ENCODE data around the gene MTA2.
A peak's percentile ranks its signal among the peaks of the same experiment; 100 is the strongest.

MTA2 gene

DNA sequence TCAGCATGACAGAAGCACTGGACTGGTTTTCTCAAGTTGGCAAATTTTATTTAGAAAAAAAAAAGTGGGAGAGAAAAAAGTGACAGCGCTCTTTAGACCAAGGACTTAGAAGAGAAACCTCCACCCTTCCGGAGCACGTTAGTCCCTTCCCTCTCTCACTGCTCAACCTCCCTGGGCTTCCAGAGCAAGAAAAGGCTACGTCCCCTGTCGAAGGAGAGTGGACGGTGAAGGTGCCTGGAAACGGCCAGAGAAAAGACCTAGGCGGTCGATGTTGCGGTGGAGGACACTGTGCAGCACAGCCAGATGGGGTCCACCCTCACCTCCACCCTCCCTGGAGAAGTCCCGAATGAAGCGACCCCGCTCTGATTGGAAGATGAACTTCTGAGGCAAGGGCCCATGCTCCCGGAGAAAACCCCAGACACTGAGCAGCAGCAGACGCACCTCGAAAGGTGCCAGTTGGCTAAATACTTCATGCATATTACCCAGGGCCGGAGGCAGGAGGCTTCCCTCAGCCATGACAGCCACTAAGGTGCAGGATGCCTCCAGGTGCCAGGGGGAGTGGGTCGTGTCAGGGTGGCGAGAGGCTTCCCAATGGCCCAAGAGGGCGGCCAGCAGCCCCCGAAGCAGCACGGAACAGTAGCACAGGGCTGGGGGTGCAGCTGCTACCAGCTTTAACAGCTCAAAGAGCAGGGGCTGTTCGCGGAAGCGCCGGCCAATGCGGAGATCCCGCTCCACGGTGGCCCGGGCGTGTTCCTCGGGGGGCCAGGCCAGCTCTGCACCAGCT is 45.4 kb upstream of the MTA2 start:
- H3K4me3 ChIP-seq = peak overlapping the region; percentile 89 to 100
- TF ChIP-seq, protein P1, sequence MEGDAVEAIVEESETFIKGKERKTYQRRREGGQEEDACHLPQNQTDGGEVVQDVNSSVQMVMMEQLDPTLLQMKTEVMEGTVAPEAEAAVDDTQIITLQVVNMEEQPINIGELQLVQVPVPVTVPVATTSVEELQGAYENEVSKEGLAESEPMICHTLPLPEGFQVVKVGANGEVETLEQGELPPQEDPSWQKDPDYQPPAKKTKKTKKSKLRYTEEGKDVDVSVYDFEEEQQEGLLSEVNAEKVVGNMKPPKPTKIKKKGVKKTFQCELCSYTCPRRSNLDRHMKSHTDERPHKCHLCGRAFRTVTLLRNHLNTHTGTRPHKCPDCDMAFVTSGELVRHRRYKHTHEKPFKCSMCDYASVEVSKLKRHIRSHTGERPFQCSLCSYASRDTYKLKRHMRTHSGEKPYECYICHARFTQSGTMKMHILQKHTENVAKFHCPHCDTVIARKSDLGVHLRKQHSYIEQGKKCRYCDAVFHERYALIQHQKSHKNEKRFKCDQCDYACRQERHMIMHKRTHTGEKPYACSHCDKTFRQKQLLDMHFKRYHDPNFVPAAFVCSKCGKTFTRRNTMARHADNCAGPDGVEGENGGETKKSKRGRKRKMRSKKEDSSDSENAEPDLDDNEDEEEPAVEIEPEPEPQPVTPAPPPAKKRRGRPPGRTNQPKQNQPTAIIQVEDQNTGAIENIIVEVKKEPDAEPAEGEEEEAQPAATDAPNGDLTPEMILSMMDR (IDR thresholded peaks at IDR 0.05) = no peak
- H3K27ac ChIP-seq = peak overlapping the region; percentile 95 to 99
- H3K27me3 ChIP-seq = no peaks in the 10 kb centered on the region
- no peaks in the 10 kb centered on the region for H3K9me3 ChIP-seq
- intact Hi-C loops (cut with DNase I; ENCODE audit: low total_unique reads) = no loop called here
- H3K4me1 ChIP-seq = peaks cover 0 to 40% (median 29%) of the 10 kb centered on the region in 4 donors
- DNase-seq = peak; percentile 22 to 72
- H3K36me3 ChIP-seq = peaks cover 32 to 55% (median 35%) of the 10 kb centered on the region in 3 donors

DNA sequence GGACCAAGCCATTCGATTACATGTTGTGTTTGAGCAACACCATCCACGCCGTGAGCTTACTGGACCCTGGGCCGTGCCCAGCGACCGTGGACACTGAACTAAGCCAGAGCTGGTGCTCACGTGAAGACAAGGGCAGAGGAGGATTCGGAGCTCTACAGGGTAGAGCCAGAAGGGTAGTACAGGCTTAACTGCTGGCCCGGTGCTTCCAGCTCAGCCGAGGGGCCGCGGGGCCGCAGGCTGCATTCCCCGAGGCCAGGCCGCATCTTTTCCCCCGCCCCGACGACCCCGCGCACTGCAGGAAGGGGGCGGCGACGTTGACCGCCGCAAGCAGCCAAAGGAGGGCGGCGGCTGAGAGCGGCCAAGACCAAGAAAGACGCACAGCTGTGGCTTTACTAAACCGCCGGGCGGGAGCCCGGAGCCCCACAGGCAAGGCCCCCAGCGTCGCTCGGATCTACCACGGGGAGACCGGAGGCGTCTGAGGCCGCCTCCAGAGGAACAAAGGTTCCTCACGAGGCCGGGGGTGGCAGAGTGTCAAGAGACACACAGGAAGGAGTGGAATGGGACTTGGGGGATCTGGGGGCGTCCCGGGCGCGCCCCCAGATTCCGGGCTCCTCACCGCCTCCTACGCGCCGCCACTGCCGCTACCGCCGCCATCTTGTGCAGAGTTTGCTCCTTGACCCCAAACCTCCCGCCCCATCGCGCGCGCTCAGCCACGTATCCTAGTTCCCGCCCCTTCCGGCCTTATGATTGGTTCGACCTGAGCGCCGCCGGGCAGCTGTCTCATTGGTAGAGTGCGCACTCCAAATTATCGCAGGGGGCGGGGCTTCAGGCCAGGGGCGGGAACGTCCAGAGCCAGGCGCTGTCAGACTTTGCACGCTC is 44.5 kb upstream of the MTA2 start, which contains the start of gene GANAB:
TSS of gene GANAB (minus strand) at position 668 of the 879 bp plus-strand sequence. CDS start at position 654, 14 bp downstream.
- Histone ChIP-seq H3K27me3 (no peaks in the 10 kb centered on the region), H3K36me3 (peaks cover 32 to 58% (median 35%) of the 10 kb centered on the region in 3 donors), H3K4me3 (peak within 1 kb of the TSS; percentile 89 to 100), H3K4me1 (peaks cover 0 to 35% (median 25%) of the 10 kb centered on the region in 4 donors), H3K9me3 (no peaks in the 10 kb centered on the region), H3K27ac (peak within 1 kb of the TSS; percentile 95 to 99)
- peak; percentile 99 to 100 for DNase-seq
- intact Hi-C loops (cut with DNase I; ENCODE audit: low total_unique reads) = no loop called here
- TF ChIP-seq, protein P1 (IDR thresholded peaks at IDR 0.05) = no peak

DNA sequence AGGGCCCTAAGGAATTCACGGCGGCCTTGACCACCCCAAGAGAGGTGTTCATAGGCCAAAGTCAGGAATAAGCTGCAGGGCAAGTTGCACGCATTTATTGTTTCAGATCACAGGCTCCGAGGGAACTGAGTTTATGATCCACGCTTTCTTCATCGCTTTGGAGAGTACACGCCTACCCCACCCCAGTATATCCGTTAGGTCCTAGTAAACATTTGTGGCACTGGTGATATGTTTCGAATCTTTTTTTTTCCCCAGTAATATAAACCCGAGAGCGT is 43.9 kb upstream of the MTA2 start:
- no peak for DNase-seq

DNA sequence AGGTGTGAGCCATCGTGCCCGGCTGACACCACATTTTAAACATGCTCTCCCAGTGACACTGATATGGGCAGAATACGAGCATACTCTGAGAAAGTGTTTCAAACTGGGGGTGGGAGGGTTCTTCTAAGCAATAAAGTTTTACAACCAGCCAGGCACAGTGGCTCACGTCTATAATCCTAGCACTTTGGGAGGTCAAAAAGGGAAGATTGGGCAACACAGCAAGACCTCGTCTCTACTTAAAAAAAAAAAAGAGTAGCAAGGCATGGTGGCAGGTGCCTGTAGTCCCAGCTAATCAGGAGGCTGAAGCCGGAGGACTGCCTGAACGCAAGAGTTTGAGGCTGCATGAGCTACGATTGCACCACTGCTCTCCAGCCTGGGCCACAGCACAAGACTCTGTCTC is 42.6 kb upstream of the MTA2 start:
- no peak overlapping the region for H3K27ac ChIP-seq
- intact Hi-C loops (cut with DNase I; ENCODE audit: low total_unique reads) = no loop called here
- H3K27me3 ChIP-seq = no peaks in the 10 kb centered on the region
- no peak overlapping the region for H3K4me3 ChIP-seq
- TF ChIP-seq, protein P1 (IDR thresholded peaks at IDR 0.05) = no peak
- DNase-seq = no peak
- no peaks in the 10 kb centered on the region for H3K9me3 ChIP-seq
- H3K4me1 ChIP-seq = peaks cover 0 to 35% (median 25%) of the 10 kb centered on the region in 4 donors
- H3K36me3 ChIP-seq = peaks cover 33 to 49% (median 33%) of the 10 kb centered on the region in 3 donors

More for the DNA sequence above, 43.9 kb upstream of the MTA2 start:
- H3K27ac ChIP-seq = peak overlapping the region; percentile 95 to 99
- peaks cover 0 to 35% (median 25%) of the 10 kb centered on the region in 4 donors for H3K4me1 ChIP-seq
- H3K4me3 ChIP-seq = peak overlapping the region; percentile 89 to 100
- intact Hi-C loops (cut with DNase I; ENCODE audit: low total_unique reads) = no loop called here
- no peaks in the 10 kb centered on the region for H3K27me3 ChIP-seq
- TF ChIP-seq, protein P1 (IDR thresholded peaks at IDR 0.05) = no peak
- no peaks in the 10 kb centered on the region for H3K9me3 ChIP-seq
- H3K36me3 ChIP-seq = peaks cover 32 to 55% (median 35%) of the 10 kb centered on the region in 3 donors

DNA sequence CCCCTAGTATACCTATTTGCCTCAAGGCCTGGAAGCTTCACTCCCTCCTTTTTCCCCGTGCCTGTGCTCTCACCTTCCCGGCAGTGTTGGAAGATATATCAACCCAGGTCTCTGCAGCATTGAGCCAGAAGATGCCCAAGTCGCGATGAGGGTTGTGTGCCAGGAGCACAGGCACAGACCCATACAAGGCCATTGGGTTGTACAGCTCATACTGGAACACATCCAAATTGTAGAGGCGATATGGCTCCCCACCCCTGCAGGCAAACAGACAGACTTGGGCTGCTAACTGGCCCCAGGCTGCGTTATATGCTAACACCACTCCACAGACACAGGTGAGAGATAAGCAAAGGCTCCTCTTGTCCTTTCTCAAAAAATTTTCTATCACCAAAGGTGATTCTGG is 30.8 kb upstream of the MTA2 start:
- no peaks in the 10 kb centered on the region for H3K27me3 ChIP-seq
- no peak overlapping the region for H3K4me3 ChIP-seq
- H3K36me3 ChIP-seq = peaks cover 80 to 99% (median 95%) of the 10 kb centered on the region in 3 donors
- no peaks in the 10 kb centered on the region for H3K4me1 ChIP-seq
- intact Hi-C loops (cut with DNase I; ENCODE audit: low total_unique reads) = no loop called here
- H3K9me3 ChIP-seq = no peaks in the 10 kb centered on the region
- TF ChIP-seq, protein P1 (IDR thresholded peaks at IDR 0.05) = no peak
- no peak overlapping the region for H3K27ac ChIP-seq
- no peak for DNase-seq
